GM08714 (cell line): ENCODE measurements around the gene SHB.

ENCODE experiments used
- H3K4me3 ChIP-seq: fragments of 200-500 bp; sonication (Bioruptor generic); 2 replicates; pipeline ENCODE4 v1.5.1; 2014; ENCODE audit warnings: mild to moderate bottlenecking, low read length, inconsistent platforms
- ZNF274 ChIP-seq: IDR thresholded peaks from 2 replicates; pipeline ENCODE4 v1.6.1; 2012; ENCODE audit warnings: mild to moderate bottlenecking, low read depth, low read length

Gene SHB

GRCh38 chr9:37922363-37923117 lies 146.5 kb downstream of the SHB start:
- no peak for TF ChIP-seq ZNF274

GRCh38 chr9:37921546-37922300 lies 147.3 kb downstream of the SHB start:
- TF ChIP-seq ZNF274: no peak
- H3K4me3 ChIP-seq: no peak overlapping the region

More at GRCh38 chr9:37922363-37923117, 146.5 kb downstream of the SHB start:
- no peak overlapping the region for H3K4me3 ChIP-seq

- no peak overlapping the region for H3K4me3 ChIP-seq
- no peak for TF ChIP-seq ZNF274
Measured at GRCh38 chr9:37921168-37921510, 147.9 kb downstream of the SHB start.

- H3K4me3 ChIP-seq: no peak overlapping the region
- TF ChIP-seq ZNF274: no peak
Measured at GRCh38 chr9:37920471-37921167, 148.4 kb downstream of the SHB start.

GRCh38 chr9:37919956-37920335 lies 149.1 kb downstream of the SHB start:
- H3K4me3 ChIP-seq: no peak overlapping the region
- no peak for TF ChIP-seq ZNF274

GRCh38 chr9:37919246-37919955 lies 149.6 kb downstream of the SHB start:
- no peak overlapping the region for H3K4me3 ChIP-seq
- no peak for TF ChIP-seq ZNF274

GRCh38 chr9:37918665-37919170 lies 150.3 kb downstream of the SHB start:
- no peak overlapping the region for H3K4me3 ChIP-seq
- TF ChIP-seq ZNF274: no peak

- no peak overlapping the region for H3K4me3 ChIP-seq
- TF ChIP-seq ZNF274: no peak
Measured at GRCh38 chr9:37917801-37918664, 151.0 kb downstream of the SHB start.

- TF ChIP-seq ZNF274: no peak
- no peak overlapping the region for H3K4me3 ChIP-seq
Measured at GRCh38 chr9:37917313-37917731, 151.7 kb downstream of the SHB start.

- H3K4me3 ChIP-seq: no peak overlapping the region
- no peak for TF ChIP-seq ZNF274
Measured at GRCh38 chr9:37916471-37917312, 152.3 kb downstream of the SHB start.

GRCh38 chr9:37915911-37916470 lies 153.0 kb downstream of the SHB start:
- no peak for TF ChIP-seq ZNF274
- no peak overlapping the region for H3K4me3 ChIP-seq
